ENCODE results near the gene FFAR4. TPM values are rescaled to one million over a fixed set of nuclear protein-coding genes. Genes with fewer than 3 reads are reported as not detected.

FFAR4 gene
- total RNA-seq, 2 experiments from 2014 or later, result not detected

GRCh38 chr10:93593254-93593653 lies 26.8 kb downstream of the FFAR4 start:
- Mint-ChIP-seq H3K9me3 (ENCODE audit: low read depth) (no peaks in the 10 kb centered on the region), H3K27me3 (peaks cover 7% of the 10 kb centered on the region), H3K4me1 (no peaks in the 10 kb centered on the region), H3K36me3 (ENCODE audit: low read depth) (no peaks in the 10 kb centered on the region), H3K4me3 (no peak overlapping the region), H3K27ac (no peak overlapping the region)
- ChIA-PET POLR2A (no interaction called here), CTCF (no interaction called here)
- intact Hi-C loops (cut with DNase I, micrococcal nuclease), result no loop called here
- DNase-seq (no peak), ATAC-seq (no peak)

GRCh38 chr10:93593749-93594148 lies 27.3 kb downstream of the FFAR4 start:
- H3K36me3 Mint-ChIP-seq (ENCODE audit: low read depth), result no peaks in the 10 kb centered on the region
- no peak overlapping the region for H3K4me3 Mint-ChIP-seq
- DNase-seq, result no peak
- intact Hi-C loops (cut with DNase I, micrococcal nuclease), result no loop called here
- peaks cover 10% of the 10 kb centered on the region for H3K27me3 Mint-ChIP-seq
- ATAC-seq, result no peak
- POLR2A ChIA-PET, result no interaction called here
- H3K27ac Mint-ChIP-seq, result no peak overlapping the region
- H3K4me1 Mint-ChIP-seq, result no peaks in the 10 kb centered on the region
- H3K9me3 Mint-ChIP-seq (ENCODE audit: low read depth), result no peaks in the 10 kb centered on the region
- CTCF ChIA-PET, result no interaction called here

GRCh38 chr10:93594518-93594917 lies 28.1 kb downstream of the FFAR4 start:
- H3K36me3 Mint-ChIP-seq (ENCODE audit: low read depth), result no peaks in the 10 kb centered on the region
- intact Hi-C loops (cut with DNase I, micrococcal nuclease), result no loop called here
- H3K27ac Mint-ChIP-seq, result no peak overlapping the region
- ATAC-seq (no peak), DNase-seq (no peak)
- H3K9me3 Mint-ChIP-seq (ENCODE audit: low read depth), result no peaks in the 10 kb centered on the region
- H3K4me1 Mint-ChIP-seq, result no peaks in the 10 kb centered on the region
- H3K4me3 Mint-ChIP-seq, result no peak overlapping the region
- peaks cover 9% of the 10 kb centered on the region for H3K27me3 Mint-ChIP-seq
- ChIA-PET CTCF (no interaction called here), POLR2A (no interaction called here)

GRCh38 chr10:93595378-93596161 lies 29.1 kb downstream of the FFAR4 start:
- Mint-ChIP-seq H3K4me3 (no peak overlapping the region), H3K27ac (no peak overlapping the region), H3K27me3 (peaks cover 16% of the 10 kb centered on the region), H3K36me3 (ENCODE audit: low read depth) (no peaks in the 10 kb centered on the region), H3K4me1 (no peaks in the 10 kb centered on the region), H3K9me3 (ENCODE audit: low read depth) (no peaks in the 10 kb centered on the region)
- ChIA-PET CTCF (interaction anchor here (0.6 to 0.7 kb wide), 2 partner anchors 29 to 104 kb away, joined by 3 to 5 read pairs; partner anchors contain the start of gene FFAR4), POLR2A (no interaction called here)
- intact Hi-C loops (cut with DNase I, micrococcal nuclease), result no loop called here
- no peak for ATAC-seq
- DNase-seq, result no peak

- Mint-ChIP-seq H3K36me3 (ENCODE audit: low read depth) (no peaks in the 10 kb centered on the region), H3K4me3 (no peak overlapping the region), H3K9me3 (ENCODE audit: low read depth) (no peaks in the 10 kb centered on the region), H3K27me3 (peaks cover 19% of the 10 kb centered on the region), H3K4me1 (no peaks in the 10 kb centered on the region), H3K27ac (no peak overlapping the region)
- intact Hi-C loops (cut with DNase I, micrococcal nuclease), result no loop called here
- ChIA-PET CTCF (interaction anchor here (0.6 kb wide), 1 partner anchor 105 kb away, joined by 3 read pairs; no protein-coding TSS in a partner anchor), POLR2A (no interaction called here)
- no peak for ATAC-seq
- no peak for DNase-seq
Observed at GRCh38 chr10:93596539-93596938, 30.1 kb downstream of the FFAR4 start.

GRCh38 chr10:93597075-93597599 lies 30.7 kb downstream of the FFAR4 start:
- no peaks in the 10 kb centered on the region for H3K9me3 Mint-ChIP-seq (ENCODE audit: low read depth)
- POLR2A ChIA-PET, result no interaction called here
- no peak overlapping the region for H3K27ac Mint-ChIP-seq
- ATAC-seq (no peak), DNase-seq (no peak)
- no peaks in the 10 kb centered on the region for H3K36me3 Mint-ChIP-seq (ENCODE audit: low read depth)
- H3K4me1 Mint-ChIP-seq, result no peaks in the 10 kb centered on the region
- CTCF ChIA-PET, result no interaction called here
- H3K27me3 Mint-ChIP-seq, result peaks cover 25% of the 10 kb centered on the region
- no peak overlapping the region for H3K4me3 Mint-ChIP-seq
- intact Hi-C loops (cut with DNase I, micrococcal nuclease), result no loop called here

- Mint-ChIP-seq H3K4me1 (no peaks in the 10 kb centered on the region), H3K27me3 (peaks cover 33% of the 10 kb centered on the region), H3K9me3 (ENCODE audit: low read depth) (no peaks in the 10 kb centered on the region), H3K27ac (no peak overlapping the region), H3K4me3 (no peak overlapping the region), H3K36me3 (ENCODE audit: low read depth) (no peaks in the 10 kb centered on the region)
- no peak for DNase-seq
- ChIA-PET POLR2A (no interaction called here), CTCF (no interaction called here)
- intact Hi-C loops (cut with DNase I, micrococcal nuclease), result no loop called here
- no peak for ATAC-seq
Observed at GRCh38 chr10:93598157-93598556, 31.7 kb downstream of the FFAR4 start.

GRCh38 chr10:93599335-93599734 lies 32.9 kb downstream of the FFAR4 start:
- Mint-ChIP-seq H3K9me3 (ENCODE audit: low read depth) (no peaks in the 10 kb centered on the region), H3K4me3 (no peak overlapping the region), H3K27me3 (peaks cover 38% of the 10 kb centered on the region), H3K27ac (no peak overlapping the region), H3K4me1 (no peaks in the 10 kb centered on the region), H3K36me3 (ENCODE audit: low read depth) (no peaks in the 10 kb centered on the region)
- DNase-seq (no peak), ATAC-seq (no peak)
- ChIA-PET CTCF (interaction anchor here (0.6 kb wide), 1 partner anchor 169 kb away, joined by 5 read pairs; no protein-coding TSS in a partner anchor), POLR2A (no interaction called here)
- intact Hi-C loops (cut with DNase I, micrococcal nuclease), result no loop called here

GRCh38 chr10:93599778-93600177 lies 33.3 kb downstream of the FFAR4 start:
- no peak overlapping the region for H3K4me3 Mint-ChIP-seq
- no peaks in the 10 kb centered on the region for H3K4me1 Mint-ChIP-seq
- H3K27me3 Mint-ChIP-seq, result peaks cover 42% of the 10 kb centered on the region
- CTCF ChIA-PET, result no interaction called here
- POLR2A ChIA-PET, result no interaction called here
- intact Hi-C loops (cut with DNase I, micrococcal nuclease), result no loop called here
- no peak for DNase-seq
- no peak overlapping the region for H3K27ac Mint-ChIP-seq
- no peaks in the 10 kb centered on the region for H3K9me3 Mint-ChIP-seq (ENCODE audit: low read depth)
- no peaks in the 10 kb centered on the region for H3K36me3 Mint-ChIP-seq (ENCODE audit: low read depth)
- no peak for ATAC-seq

- peaks cover 42% of the 10 kb centered on the region for H3K27me3 Mint-ChIP-seq
- H3K9me3 Mint-ChIP-seq (ENCODE audit: low read depth), result no peaks in the 10 kb centered on the region
- ATAC-seq (no peak), DNase-seq (no peak)
- intact Hi-C loops (cut with DNase I, micrococcal nuclease), result no loop called here
- no peaks in the 10 kb centered on the region for H3K36me3 Mint-ChIP-seq (ENCODE audit: low read depth)
- H3K4me3 Mint-ChIP-seq, result no peak overlapping the region
- ChIA-PET CTCF (no interaction called here), POLR2A (no interaction called here)
- H3K27ac Mint-ChIP-seq, result no peak overlapping the region
- no peaks in the 10 kb centered on the region for H3K4me1 Mint-ChIP-seq
Observed at GRCh38 chr10:93600446-93601145, 34.1 kb downstream of the FFAR4 start.

GRCh38 chr10:93601146-93601773 lies 34.8 kb downstream of the FFAR4 start, which contains the start of gene RBP4:
Gene RBP4, minus strand, starts transcription at chr10:93601235. Its CDS starts 207 bp downstream, at chr10:93601028.
- H3K36me3 Mint-ChIP-seq (ENCODE audit: low read depth), result no peaks in the 10 kb centered on the region
- H3K4me3 Mint-ChIP-seq, result no peak within 1 kb of the TSS
- CTCF ChIA-PET, result no interaction called here
- no peak within 1 kb of the TSS for H3K27ac Mint-ChIP-seq
- no peak for ATAC-seq
- H3K4me1 Mint-ChIP-seq, result no peaks in the 10 kb centered on the region
- POLR2A ChIA-PET, result no interaction called here
- H3K27me3 Mint-ChIP-seq, result peaks cover 42% of the 10 kb centered on the region
- H3K9me3 Mint-ChIP-seq (ENCODE audit: low read depth), result no peaks in the 10 kb centered on the region
- no peak for DNase-seq
- intact Hi-C loops (cut with DNase I, micrococcal nuclease), result no loop called here

GRCh38 chr10:93601774-93602162 lies 35.3 kb downstream of the FFAR4 start:
- intact Hi-C loops (cut with DNase I, micrococcal nuclease), result no loop called here
- no peak overlapping the region for H3K4me3 Mint-ChIP-seq
- no peaks in the 10 kb centered on the region for H3K36me3 Mint-ChIP-seq (ENCODE audit: low read depth)
- ChIA-PET POLR2A (no interaction called here), CTCF (no interaction called here)
- no peak for ATAC-seq
- DNase-seq, result no peak
- H3K27ac Mint-ChIP-seq, result no peak overlapping the region
- peaks cover 44% of the 10 kb centered on the region for H3K27me3 Mint-ChIP-seq
- H3K4me1 Mint-ChIP-seq, result no peaks in the 10 kb centered on the region
- H3K9me3 Mint-ChIP-seq (ENCODE audit: low read depth), result no peaks in the 10 kb centered on the region

All from activated CD4-positive, alpha-beta T cell treated with anti-CD3 and anti-CD28 coated beads for 36 hours (primary cell).